ENCODE data around the gene GLIS1.
A peak's percentile ranks its signal among the peaks of the same experiment; 100 is the strongest.
"Not testable (repeated sequence)": the region's sequence is repeated elsewhere in the genome, so short reads cannot be mapped to it uniquely, and the experiment has no call there.

The GLIS1 gene

DNA sequence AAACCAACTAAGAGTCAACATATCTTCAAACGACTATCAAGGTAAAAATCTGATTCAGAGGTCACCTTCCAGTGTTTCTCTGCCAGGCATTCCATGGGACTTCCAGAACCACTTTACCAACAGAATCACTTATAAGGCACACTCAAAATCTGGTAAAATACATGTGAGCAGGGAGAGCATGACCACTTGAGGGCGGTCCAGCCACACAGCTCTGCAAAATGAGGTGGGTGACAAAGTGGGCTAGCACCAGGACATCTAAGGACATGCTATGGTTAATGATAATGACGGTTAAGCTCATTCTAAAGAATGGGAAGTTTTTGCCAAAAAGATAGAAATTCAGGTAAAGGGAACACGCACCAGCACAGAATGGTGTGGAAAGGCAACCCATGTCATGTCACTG is 24.5 kb upstream of the GLIS1 start:
- H3K9me2 ChIP-seq (replicated peaks; ENCODE audit: low read depth, low read length): no peaks in the 10 kb centered on the region
- no peak overlapping the region for H3K4me3 ChIP-seq (ENCODE audit: low read length, poor library complexity, severe bottlenecking)
- H3K4me1 ChIP-seq (ENCODE audit: insufficient read depth, low read length, poor library complexity, severe bottlenecking): peaks cover 15% of the 10 kb centered on the region
- no peaks in the 10 kb centered on the region for H4K20me1 ChIP-seq (ENCODE audit: insufficient read depth, low read length, poor library complexity, severe bottlenecking)
- H3K4me2 ChIP-seq (ENCODE audit: low read depth, low read length, poor library complexity, severe bottlenecking): no peak overlapping the region
- no peaks in the 10 kb centered on the region for H3F3A ChIP-seq (ENCODE audit: low read depth)
- TF ChIP-seq, protein P1, sequence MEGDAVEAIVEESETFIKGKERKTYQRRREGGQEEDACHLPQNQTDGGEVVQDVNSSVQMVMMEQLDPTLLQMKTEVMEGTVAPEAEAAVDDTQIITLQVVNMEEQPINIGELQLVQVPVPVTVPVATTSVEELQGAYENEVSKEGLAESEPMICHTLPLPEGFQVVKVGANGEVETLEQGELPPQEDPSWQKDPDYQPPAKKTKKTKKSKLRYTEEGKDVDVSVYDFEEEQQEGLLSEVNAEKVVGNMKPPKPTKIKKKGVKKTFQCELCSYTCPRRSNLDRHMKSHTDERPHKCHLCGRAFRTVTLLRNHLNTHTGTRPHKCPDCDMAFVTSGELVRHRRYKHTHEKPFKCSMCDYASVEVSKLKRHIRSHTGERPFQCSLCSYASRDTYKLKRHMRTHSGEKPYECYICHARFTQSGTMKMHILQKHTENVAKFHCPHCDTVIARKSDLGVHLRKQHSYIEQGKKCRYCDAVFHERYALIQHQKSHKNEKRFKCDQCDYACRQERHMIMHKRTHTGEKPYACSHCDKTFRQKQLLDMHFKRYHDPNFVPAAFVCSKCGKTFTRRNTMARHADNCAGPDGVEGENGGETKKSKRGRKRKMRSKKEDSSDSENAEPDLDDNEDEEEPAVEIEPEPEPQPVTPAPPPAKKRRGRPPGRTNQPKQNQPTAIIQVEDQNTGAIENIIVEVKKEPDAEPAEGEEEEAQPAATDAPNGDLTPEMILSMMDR (conservative IDR thresholded peaks at IDR 0.05; ENCODE audit: low read length): peak; percentile 37
- TF ChIP-seq EZH2phosphoT487 (IDR thresholded peaks at IDR 0.05; ENCODE audit: borderline replicate concordance): no peak
- no peak overlapping the region for H2AFZ ChIP-seq (ENCODE audit: low read length)
- no peaks in the 10 kb centered on the region for H3K79me2 ChIP-seq (ENCODE audit: insufficient read depth, low read length)
- peaks cover 24% of the 10 kb centered on the region for H3K36me3 ChIP-seq (ENCODE audit: insufficient read depth, low read length)
- H3K9ac ChIP-seq (ENCODE audit: low read depth, low read length, poor library complexity, severe bottlenecking): no peak overlapping the region
- no peaks in the 10 kb centered on the region for H3K27me3 ChIP-seq (ENCODE audit: insufficient read depth, low read length, poor library complexity, severe bottlenecking)
- H3K9me3 ChIP-seq (ENCODE audit: insufficient read depth, low read depth, low read length): no peaks in the 10 kb centered on the region

DNA sequence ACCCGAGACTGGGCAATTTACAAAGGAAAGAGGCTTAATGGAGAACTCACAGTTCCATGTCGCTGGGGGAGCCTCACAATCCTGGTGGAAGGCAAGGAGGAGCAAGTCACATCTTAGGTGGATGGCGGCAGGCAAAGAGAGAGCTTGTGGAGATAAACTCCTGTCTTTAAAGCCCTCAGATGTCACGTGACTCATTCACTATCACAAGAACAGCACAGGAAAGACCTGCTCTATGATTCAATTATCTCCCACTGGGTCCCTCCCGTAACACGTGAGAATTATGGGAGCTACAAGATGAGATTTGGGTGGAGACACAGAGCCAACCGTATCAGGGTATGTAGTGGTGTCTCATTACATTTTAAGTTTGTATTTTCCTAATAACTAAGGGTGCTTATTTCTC is 21.5 kb upstream of the GLIS1 start:
- H3K27me3 ChIP-seq (ENCODE audit: insufficient read depth, low read length, poor library complexity, severe bottlenecking); H3K36me3 ChIP-seq (ENCODE audit: insufficient read depth, low read length); H3K9me2 ChIP-seq (replicated peaks; ENCODE audit: low read depth, low read length); H3K4me3 ChIP-seq (ENCODE audit: low read length, poor library complexity, severe bottlenecking); H3K4me2 ChIP-seq (ENCODE audit: low read depth, low read length, poor library complexity, severe bottlenecking); H3K4me1 ChIP-seq (ENCODE audit: insufficient read depth, low read length, poor library complexity, severe bottlenecking); H2AFZ ChIP-seq (ENCODE audit: low read length); H3F3A ChIP-seq (ENCODE audit: low read depth); H4K20me1 ChIP-seq (ENCODE audit: insufficient read depth, low read length, poor library complexity, severe bottlenecking); H3K79me2 ChIP-seq (ENCODE audit: insufficient read depth, low read length); H3K9me3 ChIP-seq (ENCODE audit: insufficient read depth, low read depth, low read length); H3K9ac ChIP-seq (ENCODE audit: low read depth, low read length, poor library complexity, severe bottlenecking): not testable (repeated sequence)

DNA sequence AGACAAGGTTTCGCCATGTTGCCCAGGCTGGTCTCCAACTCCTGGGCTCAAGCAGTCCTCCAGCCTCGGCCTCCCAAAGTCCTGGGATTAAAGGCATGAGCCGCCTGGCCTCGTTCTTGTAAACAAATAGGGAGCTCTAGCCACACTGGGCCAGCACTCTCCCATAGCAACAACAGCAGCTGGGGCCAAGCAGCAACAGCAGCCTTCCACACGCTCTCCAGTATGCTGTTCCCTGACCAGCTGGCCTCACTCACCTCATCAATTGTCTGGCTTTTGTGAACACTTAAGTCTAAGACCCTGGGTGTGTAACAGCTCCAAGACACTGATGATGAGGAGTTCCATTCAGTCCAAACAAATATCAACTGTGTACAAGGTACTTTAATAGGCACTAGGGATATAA is 16.9 kb upstream of the GLIS1 start:
- Histone ChIP-seq H3K9me3 (ENCODE audit: insufficient read depth, low read depth, low read length) (no peaks in the 10 kb centered on the region), H3K4me2 (ENCODE audit: low read depth, low read length, poor library complexity, severe bottlenecking) (no peak overlapping the region), H3K79me2 (ENCODE audit: insufficient read depth, low read length) (no peaks in the 10 kb centered on the region), H3K4me1 (ENCODE audit: insufficient read depth, low read length, poor library complexity, severe bottlenecking) (no peaks in the 10 kb centered on the region), H3K4me3 (ENCODE audit: low read length, poor library complexity, severe bottlenecking) (no peak overlapping the region), H3K27me3 (ENCODE audit: insufficient read depth, low read length, poor library complexity, severe bottlenecking) (no peaks in the 10 kb centered on the region), H3F3A (ENCODE audit: low read depth) (no peaks in the 10 kb centered on the region), H3K36me3 (ENCODE audit: insufficient read depth, low read length) (no peaks in the 10 kb centered on the region), H4K20me1 (ENCODE audit: insufficient read depth, low read length, poor library complexity, severe bottlenecking) (no peaks in the 10 kb centered on the region), H2AFZ (ENCODE audit: low read length) (no peak overlapping the region), H3K9me2 (replicated peaks; ENCODE audit: low read depth, low read length) (no peaks in the 10 kb centered on the region), H3K9ac (ENCODE audit: low read depth, low read length, poor library complexity, severe bottlenecking) (no peak overlapping the region)
- TF ChIP-seq EZH2phosphoT487 (IDR thresholded peaks at IDR 0.05; ENCODE audit: borderline replicate concordance): no peak
- TF ChIP-seq, protein P1 (conservative IDR thresholded peaks at IDR 0.05; ENCODE audit: low read length): no peak

DNA sequence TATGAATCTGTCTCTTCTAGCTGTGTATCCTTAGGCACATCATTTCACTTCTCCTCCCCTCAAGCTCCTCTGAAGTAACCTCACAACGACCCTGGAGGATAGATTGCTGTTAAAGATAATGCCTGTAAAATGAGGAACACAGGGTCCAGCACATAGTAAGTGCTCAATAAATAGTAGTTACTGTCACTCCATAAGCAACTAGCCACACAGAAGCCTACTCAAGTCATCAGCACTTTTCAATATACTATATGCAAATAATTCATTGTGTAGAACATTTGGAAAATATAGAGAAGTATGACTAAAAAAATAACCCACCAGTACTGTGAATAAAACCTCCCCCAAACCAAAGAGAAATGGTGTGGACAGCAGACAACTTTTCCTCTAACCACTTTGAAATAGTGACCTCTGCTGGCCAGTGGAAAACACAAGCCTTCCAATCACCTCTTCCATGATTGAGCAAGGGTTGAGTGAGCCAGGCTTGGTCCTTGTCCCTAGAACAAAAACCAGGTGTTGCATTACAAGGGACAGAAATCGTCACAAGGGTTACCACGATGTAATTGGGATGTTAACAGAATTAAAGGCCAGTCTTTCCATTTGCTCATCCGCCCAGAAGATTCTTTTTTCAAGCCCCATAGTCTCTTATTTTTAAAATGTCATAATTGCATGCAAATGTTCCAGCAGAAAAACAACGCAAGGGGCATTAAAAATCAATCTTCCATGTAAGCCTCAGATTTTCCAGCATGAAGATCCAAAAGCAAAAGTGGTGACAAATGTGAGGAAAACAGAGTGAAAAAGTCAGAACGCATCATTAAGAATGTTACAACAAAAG is 15.7 kb upstream of the GLIS1 start:
- TF ChIP-seq, protein P1 (conservative IDR thresholded peaks at IDR 0.05; ENCODE audit: low read length): peak; percentile 91
- TF ChIP-seq EZH2phosphoT487 (IDR thresholded peaks at IDR 0.05; ENCODE audit: borderline replicate concordance): no peak
- H4K20me1 ChIP-seq (ENCODE audit: insufficient read depth, low read length, poor library complexity, severe bottlenecking): no peaks in the 10 kb centered on the region
- no peak overlapping the region for H3K9ac ChIP-seq (ENCODE audit: low read depth, low read length, poor library complexity, severe bottlenecking)
- H2AFZ ChIP-seq (ENCODE audit: low read length): no peak overlapping the region
- H3K4me1 ChIP-seq (ENCODE audit: insufficient read depth, low read length, poor library complexity, severe bottlenecking): no peaks in the 10 kb centered on the region
- no peaks in the 10 kb centered on the region for H3K27me3 ChIP-seq (ENCODE audit: insufficient read depth, low read length, poor library complexity, severe bottlenecking)
- no peaks in the 10 kb centered on the region for H3F3A ChIP-seq (ENCODE audit: low read depth)
- no peak overlapping the region for H3K4me2 ChIP-seq (ENCODE audit: low read depth, low read length, poor library complexity, severe bottlenecking)
- H3K36me3 ChIP-seq (ENCODE audit: insufficient read depth, low read length): no peaks in the 10 kb centered on the region
- no peak overlapping the region for H3K4me3 ChIP-seq (ENCODE audit: low read length, poor library complexity, severe bottlenecking)
- no peaks in the 10 kb centered on the region for H3K9me3 ChIP-seq (ENCODE audit: insufficient read depth, low read depth, low read length)
- no peaks in the 10 kb centered on the region for H3K9me2 ChIP-seq (replicated peaks; ENCODE audit: low read depth, low read length)
- no peaks in the 10 kb centered on the region for H3K79me2 ChIP-seq (ENCODE audit: insufficient read depth, low read length)
